Loucy (cell line): ENCODE measurements around the gene USP4.

Experiments used
- EZH2phosphoT487 ChIP-seq: fragments of 200-600 bp; IDR thresholded peaks from 2 replicates; pipeline ENCODE4 v1.6.1; 2018; ENCODE audit warnings: antibody characterized with exemption, mild to moderate bottlenecking, moderate library complexity, borderline replicate concordance
- TF ChIP-seq, protein P1 (sequence below): fragments of 200-600 bp; sonication (generic); conservative IDR thresholded peaks from 2 replicates; pipeline ENCODE4 v1.5.1; 2014; ENCODE audit warnings: mild to moderate bottlenecking, antibody characterized with exemption, low read length

DNA sequence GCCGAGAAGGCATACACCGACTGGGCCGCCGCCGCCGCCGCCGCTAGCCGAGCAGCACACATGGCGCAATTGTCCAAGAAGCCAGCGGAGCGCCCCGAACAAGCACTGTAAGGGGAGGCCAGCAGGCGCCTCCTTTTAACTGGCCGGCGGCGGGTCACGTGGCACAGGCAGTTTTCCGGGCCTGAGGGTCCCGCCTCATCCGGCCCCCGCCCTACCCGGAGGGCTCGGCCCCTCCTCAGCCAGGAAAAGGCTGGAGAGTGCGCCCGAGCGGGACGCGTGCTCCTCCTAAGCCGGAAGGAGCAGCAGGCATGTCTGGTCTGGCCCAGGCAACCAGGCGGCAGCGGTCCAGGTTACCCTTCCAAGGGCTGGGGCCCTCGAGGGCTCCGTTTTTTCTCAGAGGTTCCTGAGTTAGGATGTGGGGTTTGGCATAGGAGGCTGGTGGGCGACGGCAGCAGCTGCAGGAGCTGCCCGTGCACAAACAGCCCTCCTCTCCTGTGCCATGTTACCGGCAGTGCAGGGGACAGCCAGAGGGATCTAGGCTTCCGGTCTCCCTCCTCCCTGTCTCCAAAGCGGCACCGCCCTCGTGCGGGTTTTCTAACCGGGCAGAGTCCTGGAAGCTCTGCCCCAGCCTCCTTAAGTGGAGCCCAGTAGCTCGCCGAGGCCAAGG lies 18.5 kb upstream of the USP4 start, which contains the start of gene GPX1:
- TF ChIP-seq, protein P1, sequence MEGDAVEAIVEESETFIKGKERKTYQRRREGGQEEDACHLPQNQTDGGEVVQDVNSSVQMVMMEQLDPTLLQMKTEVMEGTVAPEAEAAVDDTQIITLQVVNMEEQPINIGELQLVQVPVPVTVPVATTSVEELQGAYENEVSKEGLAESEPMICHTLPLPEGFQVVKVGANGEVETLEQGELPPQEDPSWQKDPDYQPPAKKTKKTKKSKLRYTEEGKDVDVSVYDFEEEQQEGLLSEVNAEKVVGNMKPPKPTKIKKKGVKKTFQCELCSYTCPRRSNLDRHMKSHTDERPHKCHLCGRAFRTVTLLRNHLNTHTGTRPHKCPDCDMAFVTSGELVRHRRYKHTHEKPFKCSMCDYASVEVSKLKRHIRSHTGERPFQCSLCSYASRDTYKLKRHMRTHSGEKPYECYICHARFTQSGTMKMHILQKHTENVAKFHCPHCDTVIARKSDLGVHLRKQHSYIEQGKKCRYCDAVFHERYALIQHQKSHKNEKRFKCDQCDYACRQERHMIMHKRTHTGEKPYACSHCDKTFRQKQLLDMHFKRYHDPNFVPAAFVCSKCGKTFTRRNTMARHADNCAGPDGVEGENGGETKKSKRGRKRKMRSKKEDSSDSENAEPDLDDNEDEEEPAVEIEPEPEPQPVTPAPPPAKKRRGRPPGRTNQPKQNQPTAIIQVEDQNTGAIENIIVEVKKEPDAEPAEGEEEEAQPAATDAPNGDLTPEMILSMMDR: no peak
- no peak for TF ChIP-seq EZH2phosphoT487
